ENCODE results near the gene SMIM43. TPM values are rescaled to one million over a fixed set of nuclear protein-coding genes. Genes with fewer than 3 reads are reported as not detected.
"Not testable (repeated sequence)": the region's sequence is repeated elsewhere in the genome, so short reads cannot be mapped to it uniquely, and the experiment has no call there.

The SMIM43 gene
- polyA plus RNA-seq, 4 donors = 0.34 to 1.3 (median 0.59) TPM

- peak in 3 of 4 donors; percentile 33 to 48 (median 37) for DNase-seq (ENCODE audit: low read depth in 4 of 4, low spot score in 3 of 4)
These were observed 26.0 kb downstream of the SMIM43 start for GRCh38 chr4:121738780-121739535.

GRCh38 chr4:121737846-121738554 lies 27.0 kb downstream of the SMIM43 start:
- DNase-seq (ENCODE audit: low read depth in 4 of 4, low spot score in 3 of 4) = no peak

- DNase-seq (ENCODE audit: low read depth in 4 of 4, low spot score in 3 of 4) = no peak
These were observed 28.1 kb downstream of the SMIM43 start for GRCh38 chr4:121736735-121737351.

- DNase-seq (ENCODE audit: low read depth in 4 of 4, low spot score in 3 of 4) = no peak
These were observed 30.4 kb downstream of the SMIM43 start for GRCh38 chr4:121734571-121734970.

- no peak for DNase-seq (ENCODE audit: low read depth in 4 of 4, low spot score in 3 of 4)
These were observed 31.0 kb downstream of the SMIM43 start for GRCh38 chr4:121733942-121734341.

GRCh38 chr4:121729753-121730152 lies 35.2 kb downstream of the SMIM43 start:
- DNase-seq (ENCODE audit: low read depth in 4 of 4, low spot score in 3 of 4) = not testable (repeated sequence)

GRCh38 chr4:121728798-121729226 lies 36.2 kb downstream of the SMIM43 start:
- no peak for DNase-seq (ENCODE audit: low read depth in 4 of 4, low spot score in 3 of 4)

GRCh38 chr4:121728066-121728465 lies 36.9 kb downstream of the SMIM43 start:
- no peak for DNase-seq (ENCODE audit: low read depth in 4 of 4, low spot score in 3 of 4)

- no peak for DNase-seq (ENCODE audit: low read depth in 4 of 4, low spot score in 3 of 4)
These were observed 38.2 kb downstream of the SMIM43 start for GRCh38 chr4:121726642-121727268.

- no peak for DNase-seq (ENCODE audit: low read depth in 4 of 4, low spot score in 3 of 4)
These were observed 40.3 kb downstream of the SMIM43 start for GRCh38 chr4:121724671-121725070.

- no peak for DNase-seq (ENCODE audit: low read depth in 4 of 4, low spot score in 3 of 4)
These were observed 43.3 kb downstream of the SMIM43 start for GRCh38 chr4:121721700-121722099.

GRCh38 chr4:121720109-121720508 lies 44.9 kb downstream of the SMIM43 start:
- no peak for DNase-seq (ENCODE audit: low read depth in 4 of 4, low spot score in 3 of 4)

GRCh38 chr4:121717680-121718237 lies 47.2 kb downstream of the SMIM43 start:
- DNase-seq (ENCODE audit: low read depth in 4 of 4, low spot score in 3 of 4) = no peak

- no peak for DNase-seq (ENCODE audit: low read depth in 4 of 4, low spot score in 3 of 4)
These were observed 50.4 kb downstream of the SMIM43 start for GRCh38 chr4:121714548-121714947.

GRCh38 chr4:121712783-121713182 lies 52.2 kb downstream of the SMIM43 start:
- no peak for DNase-seq (ENCODE audit: low read depth in 4 of 4, low spot score in 3 of 4)

GRCh38 chr4:121712001-121712651 lies 52.8 kb downstream of the SMIM43 start:
- no peak for DNase-seq (ENCODE audit: low read depth in 4 of 4, low spot score in 3 of 4)

GRCh38 chr4:121711263-121712000 lies 53.5 kb downstream of the SMIM43 start:
- DNase-seq (ENCODE audit: low read depth in 4 of 4, low spot score in 3 of 4) = peak in 3 of 4 donors; percentile 38 to 46 (median 43)

- DNase-seq (ENCODE audit: low read depth in 4 of 4, low spot score in 3 of 4) = no peak
These were observed 55.1 kb downstream of the SMIM43 start for GRCh38 chr4:121709766-121710405.
